CD4-positive, alpha-beta T cell treated with Interleukin-17A for 4 hours (primary cell): ENCODE measurements around the gene HIPK4.
A peak's percentile ranks its signal among the peaks of the same experiment; 100 is the strongest.

ENCODE experiments used
- DNase-seq: peaks from one replicate; pipeline ENCODE4 v3.0.0-alpha.2; 2020; ENCODE audit warnings: mixed read lengths

Gene HIPK4

DNA sequence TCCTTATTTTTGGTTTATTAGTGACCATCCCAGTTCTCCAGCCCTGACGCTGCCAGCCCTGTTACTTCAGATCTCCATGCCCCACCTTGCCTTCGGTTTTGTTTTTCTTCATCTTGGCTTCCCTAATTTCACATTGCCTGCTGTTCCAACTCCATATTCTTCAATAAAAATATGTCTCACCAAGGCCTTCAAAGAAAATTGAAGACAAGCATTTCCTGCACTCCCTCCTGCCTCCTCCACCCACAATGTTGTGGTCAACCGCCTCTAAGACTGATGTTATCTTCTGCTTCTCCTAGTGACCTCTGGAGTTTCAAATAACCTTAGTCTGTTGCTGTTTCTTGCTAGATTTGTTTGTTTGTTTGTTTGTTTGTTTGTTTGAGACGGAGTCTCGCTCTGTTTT is 26.9 kb downstream of the HIPK4 start:
- no peak for DNase-seq

DNA sequence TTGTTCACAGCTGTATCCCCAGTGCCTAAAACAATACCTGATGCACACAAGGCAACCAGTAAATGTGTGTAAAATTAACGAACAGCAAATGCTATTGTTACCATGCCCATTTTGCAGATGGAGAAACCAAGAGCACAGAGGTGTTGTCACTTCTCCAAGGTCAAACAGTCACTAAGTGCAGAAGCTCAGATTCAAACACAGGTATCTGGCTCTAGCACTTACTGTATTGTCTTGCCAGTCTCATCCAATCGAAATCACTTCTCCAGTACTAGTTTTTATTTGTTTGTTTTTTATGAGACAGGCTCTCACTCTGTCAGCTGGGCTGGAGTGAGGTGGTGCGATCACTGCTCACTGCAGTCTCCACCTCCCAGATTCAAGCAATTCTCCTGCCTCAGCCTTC is 27.8 kb downstream of the HIPK4 start:
- no peak for DNase-seq

DNA sequence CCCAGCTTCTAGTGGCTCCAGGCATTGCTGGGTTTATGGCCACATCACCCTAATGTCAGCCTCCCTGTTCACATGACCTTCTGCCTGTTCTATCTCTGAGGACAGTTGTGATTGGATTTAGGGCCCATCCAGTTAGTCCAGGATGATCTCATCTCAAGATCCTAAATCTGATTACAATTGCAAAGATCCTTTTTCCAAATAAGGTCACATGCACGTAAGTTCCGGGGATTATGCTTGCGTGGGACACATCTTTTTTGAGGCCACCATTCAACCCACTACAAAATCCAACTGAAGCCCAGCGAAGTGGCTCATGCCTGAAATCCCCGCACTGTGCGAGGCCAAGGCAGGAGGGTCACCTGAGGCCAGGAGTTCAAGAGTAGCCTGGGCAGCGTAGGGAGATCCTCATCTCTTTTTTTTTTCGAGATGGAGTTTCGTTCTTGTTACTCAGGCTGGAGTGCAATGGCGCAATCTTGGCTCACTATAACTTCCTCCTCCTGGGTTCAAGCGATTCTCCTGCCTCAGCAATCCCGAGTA is 29.2 kb downstream of the HIPK4 start:
- DNase-seq = no peak

DNA sequence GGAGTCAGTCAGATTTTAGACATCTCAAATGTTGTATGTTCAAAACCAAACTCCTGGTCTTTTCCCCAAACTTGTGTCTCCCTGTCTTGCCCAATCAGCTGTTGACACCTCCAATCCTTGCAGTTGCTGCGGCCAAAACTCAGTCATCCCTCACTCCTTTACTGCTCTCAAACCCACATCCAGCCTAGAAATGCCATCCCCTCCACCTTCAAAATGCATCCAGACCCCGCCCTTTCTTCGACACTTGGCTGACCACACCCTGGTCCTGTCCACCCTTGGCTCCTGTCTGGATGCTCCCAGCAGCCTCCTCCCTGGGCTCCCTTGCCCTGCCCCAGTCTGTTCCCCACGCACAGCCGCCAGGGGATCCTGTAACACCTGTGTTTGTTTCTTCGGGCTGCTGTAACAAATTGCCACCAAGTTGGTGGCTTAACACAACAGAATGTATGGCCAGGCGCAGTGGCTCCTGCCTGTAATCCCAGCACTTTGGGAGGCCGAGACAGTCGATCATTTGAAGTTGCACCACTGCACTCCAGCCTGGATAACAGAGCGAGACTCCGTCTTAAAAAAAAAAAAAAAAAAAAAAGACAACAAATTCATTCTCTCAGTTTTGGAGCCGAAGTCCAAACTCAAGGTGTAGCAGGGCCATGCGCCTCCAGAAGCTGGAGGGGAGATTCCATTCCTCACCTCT is 29.8 kb downstream of the HIPK4 start:
- DNase-seq = no peak

DNA sequence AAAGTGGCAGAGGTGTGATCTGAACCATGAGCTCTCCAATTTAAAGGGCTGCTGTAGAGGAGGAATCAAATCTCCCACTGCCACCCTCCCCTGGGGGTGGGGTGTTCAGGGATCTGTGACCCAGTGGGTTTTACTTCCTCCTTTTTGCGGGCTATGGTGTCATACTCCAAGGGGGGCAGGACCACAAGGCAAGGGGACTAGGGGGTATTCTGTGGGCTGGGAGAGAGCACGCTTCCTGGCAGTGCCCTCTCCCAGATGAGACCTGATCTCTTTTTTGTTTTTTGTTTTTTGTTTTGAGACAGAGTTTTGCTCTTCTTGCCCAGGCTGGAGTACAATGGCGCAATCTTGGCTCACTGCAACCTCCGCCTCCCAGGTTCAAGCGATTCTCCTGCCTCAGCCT is 31.2 kb downstream of the HIPK4 start:
- DNase-seq = no peak

DNA sequence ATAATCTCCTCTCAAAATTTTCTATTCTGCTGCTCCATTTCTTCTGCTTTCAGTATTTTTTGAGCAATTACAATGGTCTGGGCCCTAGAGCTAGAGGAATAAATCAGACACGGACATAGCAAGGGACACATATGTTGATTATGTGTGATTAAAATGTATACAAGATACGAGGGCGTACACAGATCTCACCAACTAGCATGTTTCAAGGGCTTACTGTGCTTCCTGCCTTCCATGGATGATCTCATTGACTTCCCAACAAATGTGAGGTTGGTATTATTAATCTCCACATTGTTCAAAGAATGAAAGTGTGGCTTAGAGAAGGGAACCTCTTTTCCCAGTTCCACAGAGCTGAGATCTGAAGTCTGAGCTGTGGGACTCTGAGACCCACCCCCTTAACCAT is 32.3 kb downstream of the HIPK4 start:
- DNase-seq = no peak

DNA sequence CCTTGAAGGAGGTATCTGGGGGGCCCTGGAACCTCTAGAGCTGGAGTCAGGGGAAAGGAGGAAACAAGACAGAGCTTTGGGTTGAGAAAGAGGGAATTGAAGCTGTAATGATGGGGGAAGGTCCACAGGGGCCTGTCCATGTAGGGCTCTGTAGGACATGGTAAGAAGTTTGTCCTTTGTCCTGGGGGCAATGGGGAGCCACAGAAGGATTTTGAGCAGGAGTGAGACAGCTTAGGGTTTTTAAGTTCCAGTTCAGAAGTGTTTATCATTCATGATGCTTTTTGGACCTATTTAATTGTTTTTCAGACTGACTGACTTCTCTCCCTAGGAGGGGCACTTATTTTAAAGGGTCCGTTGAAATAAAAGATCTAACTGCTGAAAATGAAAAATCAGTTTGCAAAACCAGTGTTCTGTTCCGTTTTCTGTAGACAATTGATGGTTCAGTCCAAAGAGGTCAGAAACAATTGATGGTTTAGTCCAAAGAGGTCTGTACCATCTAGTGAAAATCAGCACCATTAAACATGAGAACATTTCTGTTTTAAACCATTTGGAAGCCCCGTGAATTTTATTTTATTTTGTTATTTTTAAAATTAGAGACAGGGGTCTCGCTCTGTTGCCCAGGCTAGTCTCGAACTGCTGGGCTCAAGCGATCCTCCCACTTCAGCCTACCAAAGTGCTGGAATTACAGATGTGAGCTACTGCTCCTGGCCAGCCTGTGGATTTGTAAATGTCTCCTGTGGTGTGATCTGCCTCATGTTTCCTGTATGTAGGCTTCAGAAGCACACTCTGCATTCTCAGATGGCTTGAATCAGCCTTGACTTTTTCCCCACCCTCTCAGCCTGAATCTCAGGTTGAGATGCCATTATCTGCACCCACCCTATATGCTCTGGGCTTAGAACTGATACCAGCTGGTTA is 33.0 kb downstream of the HIPK4 start:
- DNase-seq = no peak

DNA sequence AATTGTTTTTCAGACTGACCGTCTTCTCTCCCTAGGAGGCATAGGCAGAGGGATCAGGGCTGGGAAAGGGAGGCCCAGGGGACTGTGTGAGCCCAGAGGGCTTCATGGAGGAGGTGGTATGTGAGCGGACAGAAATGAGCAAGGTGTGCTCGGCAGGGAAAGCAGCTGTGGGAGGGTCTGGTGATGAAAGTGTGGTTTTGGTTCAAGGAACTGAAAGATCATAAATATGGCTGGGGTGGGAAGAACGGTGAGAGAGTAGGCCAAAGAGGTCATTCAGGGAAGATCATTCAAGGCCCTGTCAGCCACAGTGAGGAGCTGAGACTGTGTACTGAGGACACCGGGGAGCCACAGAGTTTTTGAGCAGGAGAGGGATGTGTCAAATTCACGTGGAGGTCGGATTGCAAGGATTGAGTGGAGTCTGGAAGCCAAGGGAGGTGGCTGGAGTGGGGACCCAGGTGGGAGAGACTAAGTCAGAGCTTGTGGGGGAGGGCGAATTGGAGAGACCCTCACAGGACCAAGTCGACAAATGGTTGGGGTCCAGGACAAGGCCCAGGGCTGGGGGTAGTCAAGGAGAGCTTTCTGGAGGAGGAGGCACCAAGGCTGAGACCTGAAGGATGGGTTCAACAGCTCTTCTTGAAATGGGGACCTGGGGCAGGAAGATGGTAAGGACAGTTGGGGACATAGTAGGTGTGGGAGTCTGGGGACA is 33.9 kb downstream of the HIPK4 start:
- DNase-seq = no peak

DNA sequence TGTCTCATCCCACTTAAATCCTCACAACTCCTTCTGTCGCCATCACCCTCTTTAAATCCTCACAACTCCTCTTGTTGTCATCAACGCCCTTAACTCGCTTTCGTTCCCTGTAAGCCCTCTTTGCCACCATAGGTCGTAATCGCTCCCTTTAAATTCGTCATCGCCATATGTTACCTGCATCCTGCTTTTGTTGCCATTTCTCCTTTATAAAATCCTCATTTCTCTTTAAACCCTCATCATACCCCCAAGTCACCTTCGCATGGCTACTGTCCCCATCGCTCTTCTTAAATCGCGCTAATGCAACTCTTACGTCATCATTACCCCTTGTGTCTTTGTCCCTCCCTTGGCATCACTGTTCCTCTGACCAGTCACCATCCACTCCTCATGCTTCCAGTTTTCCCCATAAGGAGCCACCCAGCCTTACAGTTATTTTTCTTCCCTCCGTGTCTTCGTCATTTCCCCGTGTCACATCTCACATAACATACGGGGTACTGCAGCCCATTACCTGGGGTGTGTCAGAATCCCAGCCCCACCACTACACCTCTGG is 40.9 kb downstream of the HIPK4 start:
- DNase-seq = no peak

DNA sequence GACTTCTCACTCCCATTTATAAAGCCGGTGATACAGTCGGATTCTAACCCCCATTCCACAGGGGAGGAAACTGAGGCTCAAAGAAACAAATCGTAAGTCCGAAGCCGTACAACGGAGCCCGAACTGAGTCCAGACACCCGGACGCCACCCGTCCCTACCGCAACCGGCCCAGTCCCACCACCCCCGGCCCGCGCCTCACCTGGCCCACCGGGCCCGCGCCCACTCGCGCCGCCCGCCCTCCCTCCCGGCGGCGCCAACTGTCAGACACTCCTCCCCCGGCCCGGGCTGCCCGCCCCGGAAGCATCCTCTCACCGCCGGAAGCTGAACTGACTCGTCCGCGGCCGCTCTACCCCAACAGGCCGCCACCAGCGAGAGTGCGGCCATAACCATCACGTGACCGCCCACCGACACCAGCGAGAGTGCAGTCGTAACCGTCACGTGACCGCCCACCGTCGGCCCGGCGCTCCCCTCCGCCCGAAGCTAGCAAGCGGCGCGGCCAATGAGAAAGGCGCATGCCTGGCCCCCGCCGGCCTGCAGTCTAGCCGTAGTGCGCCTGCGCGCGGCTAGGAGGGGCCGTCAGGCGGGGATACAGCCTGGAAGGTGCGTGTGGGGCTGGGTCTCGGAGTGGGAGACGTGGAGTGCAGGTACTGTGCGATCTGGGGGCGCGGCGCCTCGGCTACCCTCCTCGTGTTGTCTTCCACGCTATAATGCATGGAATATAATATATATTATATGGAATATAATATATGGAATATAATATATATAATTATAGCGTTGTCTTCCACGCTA is 41.7 kb downstream of the HIPK4 start, which contains the start of the genes C19orf47 and PLD3:
Gene C19orf47, minus strand, starts transcription at position 273 of the 789 bp plus-strand sequence. CDS start 6,540 bp downstream, outside the sequence.
Gene PLD3, plus strand, starts transcription at position 571 of the 789 bp plus-strand sequence. CDS start 17,789 bp downstream, outside the sequence.
- peak; percentile 99 for DNase-seq

DNA sequence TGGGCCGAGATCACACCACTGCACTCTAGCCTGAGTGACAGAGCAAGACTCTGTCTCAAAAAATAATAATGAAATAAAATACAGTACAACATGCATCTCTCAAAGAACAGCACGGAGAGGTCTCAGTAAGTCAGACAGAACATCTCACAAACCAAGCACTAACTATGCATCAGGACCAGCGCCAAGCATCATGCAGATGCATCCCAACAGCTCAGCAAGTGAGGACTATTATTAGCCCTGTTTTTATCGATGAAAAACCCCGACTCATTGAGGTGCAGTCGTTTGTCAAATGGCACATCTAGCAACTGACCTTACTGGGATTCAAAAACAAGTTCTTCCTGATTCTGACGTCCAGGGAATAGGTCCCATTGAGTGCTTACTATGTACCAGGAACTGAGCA is 45.6 kb downstream of the HIPK4 start:
- no peak for DNase-seq

DNA sequence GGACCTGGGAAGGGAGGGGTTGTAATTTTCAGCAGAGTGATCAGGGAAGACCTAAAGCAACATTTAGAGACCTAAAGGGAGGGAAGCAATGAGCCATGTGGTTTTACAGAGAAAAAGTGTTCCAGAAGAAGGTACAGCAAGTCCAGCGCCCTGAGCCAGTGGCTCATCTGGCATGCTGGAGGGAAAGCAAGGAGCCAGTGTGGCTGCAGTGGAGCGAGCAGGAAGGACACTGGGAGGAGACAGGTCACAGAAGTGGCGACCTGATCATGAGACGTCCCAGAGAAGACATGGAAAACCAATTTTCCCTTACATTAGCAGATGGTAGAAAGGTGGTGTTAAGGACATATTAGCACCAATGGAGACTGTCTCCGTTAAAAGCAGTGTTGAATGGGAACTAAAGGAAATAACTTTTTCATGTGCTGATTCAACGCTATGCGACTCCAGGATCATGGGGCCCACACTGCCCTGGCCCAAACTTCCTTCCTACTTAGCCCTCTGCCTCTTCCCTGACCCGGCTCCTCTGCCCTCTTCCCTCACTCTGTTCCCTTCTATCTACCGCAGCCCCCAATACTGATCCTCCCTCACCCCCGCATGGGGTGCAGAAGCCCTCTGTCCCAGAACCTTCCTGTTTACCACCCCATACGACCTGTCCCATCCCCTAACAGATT is 47.2 kb downstream of the HIPK4 start:
- no peak for DNase-seq

DNA sequence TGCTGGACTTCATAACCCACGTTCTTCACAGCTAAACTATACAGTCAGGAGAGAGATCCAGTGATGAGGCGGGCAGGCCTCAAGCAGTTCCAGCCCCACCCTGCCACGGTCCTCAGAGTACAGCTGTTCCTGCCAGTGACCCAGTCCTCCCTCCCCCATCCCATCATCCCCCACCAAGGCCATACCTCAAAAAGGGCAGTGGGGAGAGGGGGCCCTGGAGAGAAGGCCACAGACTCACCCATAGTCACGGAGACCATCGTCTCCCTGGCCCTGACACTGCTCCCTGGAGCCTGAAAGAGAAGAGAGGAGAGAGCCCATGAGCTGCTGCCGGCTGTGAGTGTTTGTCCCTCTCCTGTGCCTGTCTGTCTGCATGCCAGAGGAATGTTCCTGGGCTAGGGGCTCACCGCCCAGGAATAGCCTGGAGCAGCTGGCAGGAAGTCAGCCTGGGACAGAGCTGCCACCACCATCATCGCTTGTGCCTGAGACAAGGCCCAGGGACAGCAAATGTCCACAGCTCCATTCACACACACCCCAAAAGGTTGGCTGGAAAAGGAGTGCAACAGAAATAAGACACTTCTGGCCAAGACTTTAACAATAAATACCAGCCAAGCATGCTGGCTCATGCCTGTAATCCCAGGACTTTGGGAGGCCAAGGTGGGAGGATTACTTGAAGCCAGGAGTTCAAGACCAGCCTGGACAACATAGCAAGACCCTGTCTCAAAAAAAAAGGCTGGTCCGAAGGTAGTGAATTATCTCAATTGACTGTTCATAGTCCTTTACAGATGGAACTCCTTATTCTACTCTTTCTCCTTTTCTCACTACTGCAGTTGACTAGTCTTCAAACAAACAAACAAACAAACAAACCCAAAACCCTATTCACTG is 48.1 kb downstream of the HIPK4 start:
- no peak for DNase-seq

DNA sequence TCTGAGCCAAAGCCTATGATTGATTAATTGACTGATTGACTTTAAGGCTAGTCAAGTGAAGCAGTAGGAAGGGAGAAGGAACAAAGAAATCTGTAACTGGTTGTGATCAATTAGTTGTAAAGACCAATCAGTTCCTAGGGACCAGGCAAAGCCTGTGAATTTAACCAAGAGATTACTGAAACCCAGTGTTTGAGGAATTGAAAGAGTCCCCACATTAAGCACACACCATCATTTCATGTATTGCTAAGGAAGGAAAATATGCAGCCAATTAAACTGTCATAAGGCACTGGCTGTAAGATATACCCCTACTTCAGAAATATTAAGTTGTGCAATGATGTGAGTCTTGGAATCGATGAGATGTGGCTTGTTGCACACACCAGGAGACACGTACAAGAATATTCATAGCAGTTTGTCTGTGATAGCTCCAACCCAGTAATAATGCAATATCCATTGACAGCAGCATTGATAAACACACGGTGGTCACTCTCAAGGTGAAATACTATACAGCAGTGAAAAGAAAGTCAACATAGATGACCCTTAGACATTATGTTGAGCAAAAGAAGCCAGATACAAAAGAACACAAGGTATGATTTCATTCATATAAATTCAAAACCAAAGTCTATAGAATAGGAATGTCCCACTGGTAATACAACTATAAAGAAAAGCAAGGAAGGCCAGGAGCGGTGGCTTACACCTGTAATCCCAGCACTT is 50.8 kb downstream of the HIPK4 start:
- no peak for DNase-seq

DNA sequence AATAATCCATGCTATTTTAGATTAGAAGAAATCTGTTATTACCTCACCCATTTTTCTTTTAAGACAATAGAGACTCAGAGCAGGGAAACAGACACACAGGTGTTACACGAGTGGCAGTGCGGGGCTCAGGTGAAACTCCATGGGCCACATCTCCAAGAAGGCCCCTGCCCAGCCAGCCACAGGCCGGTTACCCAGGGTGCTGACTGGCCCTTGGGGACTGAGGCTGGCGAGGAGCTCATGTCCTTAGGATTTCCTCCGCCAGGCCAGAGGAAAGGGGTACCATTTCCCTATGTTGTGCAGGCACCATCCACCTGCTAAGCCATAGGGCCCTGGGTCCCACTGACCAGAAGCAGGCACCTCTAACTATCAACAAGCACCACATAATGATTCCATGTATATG is 52.4 kb downstream of the HIPK4 start:
- no peak for DNase-seq

DNA sequence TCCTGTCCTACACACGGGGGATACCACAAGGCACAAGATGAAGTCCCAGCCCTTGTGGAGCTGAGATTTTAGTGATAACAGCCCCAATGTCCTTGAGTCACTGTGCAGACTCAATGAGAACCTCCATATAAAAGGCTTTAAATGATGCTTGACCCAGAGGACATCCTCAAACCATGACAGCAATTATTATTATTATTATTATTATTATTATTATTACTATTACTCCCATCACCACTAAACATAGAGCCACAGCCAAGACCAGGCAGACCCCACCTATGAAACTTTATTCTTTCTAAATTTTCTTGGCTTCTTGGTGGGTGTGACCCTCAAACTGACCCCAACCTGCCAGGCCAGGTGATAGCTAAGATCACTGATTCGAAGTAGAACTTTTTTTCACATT is 52.9 kb downstream of the HIPK4 start:
- DNase-seq = no peak

DNA sequence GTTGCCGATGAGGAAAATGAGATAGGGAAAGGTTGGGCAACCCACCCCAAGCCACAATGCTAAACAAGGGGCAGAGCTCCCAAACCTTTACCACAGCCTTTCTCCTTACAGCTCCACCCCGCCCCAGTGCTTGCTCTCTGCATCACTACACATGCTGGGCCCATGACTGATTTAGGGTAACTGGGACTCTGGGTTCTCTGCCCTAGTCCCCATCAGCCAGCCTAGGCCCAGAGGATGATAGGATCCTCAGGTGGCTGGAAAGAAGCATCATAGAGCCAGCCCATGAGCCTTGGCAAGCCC is 53.4 kb downstream of the HIPK4 start:
- DNase-seq = no peak

DNA sequence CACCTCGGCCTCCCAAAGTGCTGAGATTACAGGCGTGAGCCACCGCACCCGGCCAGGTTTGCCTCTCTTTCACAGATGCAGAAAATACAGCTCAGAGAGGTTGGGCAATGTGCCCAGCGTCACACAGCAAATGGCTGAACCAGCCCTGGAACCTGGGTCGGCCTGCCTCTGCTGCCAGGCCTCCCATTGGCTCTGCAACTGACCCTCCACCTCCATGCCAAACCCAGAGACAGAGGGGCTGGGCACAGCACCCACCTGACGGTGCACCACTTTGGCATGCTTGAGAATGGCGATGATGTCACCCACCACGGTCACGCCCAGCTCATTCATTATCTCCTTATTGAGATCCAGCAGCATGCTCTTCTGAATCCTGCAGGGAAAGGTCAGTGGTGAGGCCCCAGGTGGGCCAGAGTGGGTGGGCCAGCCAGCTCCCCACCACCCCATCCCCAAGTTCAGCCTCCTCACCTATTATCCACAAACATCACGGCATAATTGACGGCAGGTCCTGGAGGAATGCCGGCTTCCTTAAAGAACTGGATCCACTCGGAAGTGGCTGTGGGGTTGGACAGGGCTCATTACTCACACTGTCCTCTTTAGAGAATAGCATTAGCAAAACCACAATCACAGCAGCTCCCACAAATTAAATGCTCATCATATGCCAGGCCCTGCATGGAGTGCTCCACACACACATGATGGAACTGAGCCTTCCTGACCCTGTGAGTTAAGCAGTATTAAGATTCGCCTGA is 54.0 kb downstream of the HIPK4 start:
- no peak for DNase-seq

DNA sequence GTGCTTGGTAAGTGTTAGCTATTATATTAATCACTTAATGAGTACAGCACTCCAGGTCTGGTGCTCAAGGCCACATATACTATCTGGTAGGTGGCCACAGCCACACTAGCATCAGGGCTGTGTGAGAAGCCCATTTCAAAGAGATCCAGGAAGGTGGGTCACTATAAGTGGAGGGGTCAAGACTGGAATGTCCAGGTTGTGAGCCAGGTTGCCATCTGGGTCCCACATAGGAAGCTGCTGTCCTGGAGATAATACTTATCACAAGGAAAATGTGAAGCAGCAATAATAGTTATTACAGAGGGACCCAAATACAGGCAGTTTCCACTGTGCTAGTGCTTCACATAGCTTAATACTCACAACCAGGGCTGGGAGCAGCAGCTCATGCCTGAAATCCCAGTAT is 54.9 kb downstream of the HIPK4 start:
- DNase-seq = no peak
